SIG-M5 (cell line): Measurements from ENCODE around the gene NFIX.

Source experiments
- DNase-seq: peaks from one replicate; lab custom pipeline; 2025; lab: John Stamatoyannopoulos, UW

NFIX gene

DNA sequence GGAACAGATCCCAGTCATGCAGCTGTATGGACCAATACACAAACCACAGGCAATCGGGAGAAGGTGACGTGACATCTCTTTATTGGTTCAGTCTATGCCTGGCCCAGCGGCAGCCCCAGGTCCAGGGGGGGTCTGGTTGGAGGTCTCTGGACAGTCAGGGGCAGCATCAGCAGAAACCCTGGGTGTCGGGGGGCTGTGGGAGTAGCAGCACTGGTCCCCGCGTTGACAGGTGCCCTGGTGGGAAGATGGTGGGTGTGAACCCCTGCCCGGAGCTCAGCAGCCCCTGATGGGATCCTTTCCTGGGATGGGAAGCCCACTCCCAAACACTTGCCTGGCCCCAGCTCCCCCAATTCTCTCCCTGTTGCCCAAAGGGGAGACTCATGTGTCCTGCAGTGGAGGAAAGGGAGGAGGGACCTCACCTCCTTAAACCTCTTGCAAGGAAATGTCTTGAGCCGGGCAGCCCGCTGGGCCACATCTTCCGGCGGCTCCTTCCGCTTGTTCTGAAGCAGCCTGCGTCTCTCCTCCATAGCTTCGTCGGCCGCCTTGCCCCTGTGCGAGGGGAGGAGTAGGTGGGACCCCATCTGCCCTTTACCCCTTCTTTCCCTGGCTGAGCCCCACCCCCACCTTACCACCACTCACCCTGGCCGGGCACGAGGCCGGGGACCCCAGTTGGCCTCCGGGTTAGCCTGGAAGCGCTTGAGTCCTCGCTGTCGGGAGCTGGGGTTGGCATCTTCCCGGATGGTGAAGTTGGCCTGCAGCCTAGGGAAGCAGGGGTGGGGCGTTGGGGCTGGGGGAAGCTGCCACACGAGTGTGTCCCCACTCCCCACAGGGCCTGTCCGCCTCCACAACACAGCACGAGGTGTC is 109.8 kb downstream of the NFIX start:
- DNase-seq = no peak

DNA sequence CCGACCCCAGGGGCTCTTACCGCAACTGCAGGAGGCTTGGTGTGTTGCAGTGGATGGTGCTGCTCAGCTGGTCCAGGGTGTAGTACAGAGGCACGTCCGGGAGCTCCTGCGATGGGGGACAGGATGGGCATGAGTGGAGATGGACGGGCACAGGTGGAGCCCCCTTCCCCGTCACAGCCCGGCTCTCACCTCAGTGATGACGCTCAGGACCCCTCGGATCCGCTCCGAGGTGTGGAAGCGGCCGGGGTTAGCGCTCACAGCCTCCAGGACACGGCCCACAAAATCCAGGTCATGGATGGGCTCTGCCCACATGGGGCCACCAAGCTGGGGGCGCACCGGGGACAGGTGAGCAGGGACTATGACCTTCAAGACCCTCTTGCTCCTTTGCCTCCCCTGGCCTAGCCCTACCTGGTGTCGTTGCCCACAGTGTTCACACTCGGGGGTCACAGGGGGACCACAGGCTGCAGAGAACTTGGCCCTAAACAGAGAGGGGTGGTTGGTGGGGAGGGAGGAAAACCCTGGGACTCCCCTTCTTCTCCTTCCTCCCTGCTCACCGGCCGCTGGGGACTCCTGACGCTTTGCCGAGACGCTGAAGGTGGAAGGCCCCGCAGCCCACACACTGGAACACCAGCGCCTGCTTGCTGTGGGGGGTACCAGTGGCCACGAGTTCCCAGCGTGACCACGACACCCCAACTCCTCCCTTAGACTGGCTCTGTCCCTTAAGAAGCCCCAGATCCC is 114.3 kb downstream of the NFIX start:
- DNase-seq = no peak

DNA sequence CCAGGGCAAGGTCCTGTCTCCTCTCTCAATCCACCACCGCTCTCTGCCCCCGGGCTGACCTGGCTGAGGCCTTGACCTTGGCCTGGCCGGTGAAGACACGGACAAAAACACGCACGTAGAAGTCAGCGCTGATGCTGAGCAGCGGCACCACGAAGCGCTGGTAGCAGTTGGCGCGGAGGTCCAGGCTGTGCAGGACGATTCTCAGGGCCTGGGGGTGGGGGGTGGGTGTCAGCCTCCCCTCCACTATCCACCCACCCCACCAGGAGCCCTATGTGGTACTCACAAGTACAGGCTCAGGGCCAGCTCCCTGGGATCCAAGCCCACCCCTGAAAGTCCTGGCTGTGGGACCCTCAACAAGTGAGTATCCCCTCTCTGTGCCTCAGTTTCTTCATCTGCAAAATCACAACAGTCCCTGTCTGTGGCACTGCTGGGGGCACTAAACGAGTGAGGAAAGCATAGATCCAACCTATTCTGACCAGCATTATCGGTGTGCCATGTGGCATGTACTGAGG is 114.9 kb downstream of the NFIX start:
- DNase-seq = no peak

DNA sequence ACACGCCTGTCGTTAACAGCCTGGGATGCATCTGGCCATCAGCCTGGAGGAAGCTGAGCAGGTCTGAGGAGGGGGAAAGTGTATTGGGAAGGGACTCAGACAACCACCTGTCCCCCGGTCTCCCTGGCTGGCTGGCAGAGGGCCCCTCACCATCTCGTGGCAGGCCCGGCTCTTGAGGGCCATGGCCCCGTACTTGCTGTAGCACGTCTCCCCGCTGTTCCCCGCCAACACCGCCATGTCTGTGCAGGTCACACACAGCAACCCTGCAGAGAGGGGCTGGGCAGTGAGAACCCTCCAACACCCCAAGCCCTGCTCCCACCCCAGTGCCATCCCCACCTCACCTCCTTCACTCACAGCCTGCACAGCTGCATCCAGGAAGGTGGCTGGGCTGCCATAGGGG is 117.3 kb downstream of the NFIX start:
- no peak for DNase-seq

DNA sequence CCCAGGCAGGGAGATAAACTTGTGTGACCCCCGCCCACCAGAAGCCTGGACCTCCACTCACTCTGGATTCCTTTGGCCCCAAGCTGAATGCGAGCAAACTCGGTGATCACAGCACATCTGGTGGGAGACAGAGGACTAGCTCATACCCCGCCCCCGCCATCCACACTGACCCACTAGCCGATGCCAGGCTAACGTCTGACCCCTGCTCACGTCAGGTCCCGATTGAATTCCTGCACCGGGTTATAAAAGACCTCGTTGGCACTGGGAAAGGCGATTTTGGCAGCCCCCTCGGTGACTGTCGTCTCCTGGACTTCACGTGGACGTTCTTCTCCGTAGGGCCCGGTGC is 120.6 kb downstream of the NFIX start:
- DNase-seq = no peak

DNA sequence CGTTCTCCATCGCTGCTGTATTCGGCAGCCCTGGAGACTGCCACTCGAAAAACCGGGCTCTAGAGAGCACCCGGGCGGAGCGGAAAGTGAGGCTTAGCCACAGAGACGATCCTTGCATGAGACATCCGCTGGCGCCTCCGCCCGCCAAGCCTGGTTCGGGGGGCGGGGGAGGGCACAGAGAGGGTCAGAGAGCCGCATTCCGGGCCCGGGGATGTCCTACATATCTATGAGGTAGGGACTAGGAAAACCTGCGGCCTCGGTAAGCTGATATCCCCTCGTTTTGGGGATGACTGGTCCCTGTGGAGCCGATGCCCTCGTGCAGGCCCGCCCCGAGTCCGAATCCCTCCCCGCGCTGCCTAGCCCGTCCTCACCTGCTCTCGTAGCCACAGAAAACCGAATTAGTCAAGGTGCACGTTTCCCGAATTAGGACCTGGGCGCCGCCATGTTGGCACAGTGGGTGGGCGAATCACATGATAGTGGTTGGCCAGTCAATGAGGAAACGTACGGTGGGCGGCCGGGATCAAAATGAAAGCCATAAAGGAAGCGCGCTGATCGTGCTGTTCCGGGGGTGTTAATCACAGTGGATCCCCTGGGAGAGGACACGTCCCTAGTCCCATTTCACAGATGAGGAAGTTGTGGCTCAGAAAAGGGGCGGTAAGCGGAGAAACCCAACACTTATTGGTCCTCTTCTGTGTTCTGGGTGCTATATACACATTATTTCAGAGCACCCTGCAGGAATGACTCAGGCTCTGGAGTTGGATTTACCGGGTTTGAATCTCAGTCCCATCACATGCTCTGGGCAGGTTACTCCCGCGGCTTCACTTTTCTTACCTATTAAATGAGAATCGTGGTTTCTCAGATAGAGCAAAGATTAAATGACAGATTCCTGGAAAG is 121.3 kb downstream of the NFIX start, which contains the start of gene TRMT1:
Gene TRMT1 (minus strand): TSS at position 459 of the 894 bp plus-strand sequence. CDS start 341 bp downstream, at position 118.
- DNase-seq = peak; percentile 69

DNA sequence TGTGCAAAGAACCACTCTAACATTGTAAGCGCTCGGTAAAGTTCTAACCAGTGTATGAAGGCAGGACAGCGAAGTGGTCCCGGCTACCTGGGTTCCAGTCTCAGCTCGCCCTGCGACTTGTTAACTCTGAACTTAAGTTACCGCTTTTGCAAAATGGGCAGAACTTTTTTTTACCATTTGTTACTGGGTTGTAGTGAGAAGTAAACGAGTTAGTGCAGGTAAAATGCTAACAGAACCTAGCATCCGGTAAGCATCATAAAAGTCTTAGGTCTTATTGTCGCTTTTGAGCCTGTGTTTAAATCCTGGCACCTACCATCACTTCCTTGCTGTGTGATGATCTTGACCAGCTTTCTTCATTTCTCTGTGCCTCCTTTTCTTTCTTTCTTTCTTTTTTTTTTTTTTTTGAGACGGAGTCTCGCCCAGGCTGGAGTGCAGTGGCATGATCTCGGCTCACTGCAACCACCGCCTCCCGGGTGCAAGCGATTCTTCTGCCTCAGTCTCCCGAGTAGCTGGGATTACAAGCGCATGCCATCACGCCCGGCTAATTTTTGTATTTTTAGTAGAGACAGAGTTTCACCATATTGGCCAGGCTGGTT is 122.0 kb downstream of the NFIX start:
- DNase-seq = no peak

DNA sequence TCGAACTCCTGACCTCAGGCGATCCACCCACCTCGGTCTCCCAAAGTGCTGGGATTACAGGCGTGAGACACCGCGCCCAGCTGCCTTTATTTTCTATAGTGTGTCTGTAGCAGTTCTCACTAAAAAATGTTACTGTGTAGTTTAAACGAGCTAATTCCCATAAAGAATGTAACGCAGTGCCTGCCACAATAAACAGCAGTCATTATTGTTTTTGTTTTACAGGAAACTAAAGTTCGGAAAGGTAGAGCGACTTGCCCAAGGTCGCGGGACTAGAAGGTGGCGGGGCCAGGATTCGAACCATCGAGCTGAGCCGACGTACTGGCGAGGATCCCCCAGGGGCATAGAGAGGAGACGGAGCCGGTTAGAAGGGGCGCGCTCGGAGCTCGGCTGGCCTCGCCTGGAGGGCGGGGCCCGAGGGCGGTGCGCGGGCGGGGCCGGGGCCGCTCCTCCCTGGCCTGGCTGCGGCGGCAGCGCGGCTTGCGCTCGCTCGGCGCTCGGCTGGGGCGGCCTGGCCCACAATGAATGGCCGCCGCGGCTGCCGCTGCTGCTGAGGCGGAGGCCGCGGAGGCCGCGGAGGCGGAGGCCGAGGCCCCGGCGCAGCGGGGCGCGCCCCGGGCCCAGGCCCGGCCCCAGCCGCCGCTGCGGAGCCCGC is 122.6 kb downstream of the NFIX start, which contains the start of gene NACC1:
Gene NACC1 (plus strand): TSS at position 493 of the 652 bp plus-strand sequence. CDS start 16,944 bp downstream, outside the sequence.
- DNase-seq = no peak

DNA sequence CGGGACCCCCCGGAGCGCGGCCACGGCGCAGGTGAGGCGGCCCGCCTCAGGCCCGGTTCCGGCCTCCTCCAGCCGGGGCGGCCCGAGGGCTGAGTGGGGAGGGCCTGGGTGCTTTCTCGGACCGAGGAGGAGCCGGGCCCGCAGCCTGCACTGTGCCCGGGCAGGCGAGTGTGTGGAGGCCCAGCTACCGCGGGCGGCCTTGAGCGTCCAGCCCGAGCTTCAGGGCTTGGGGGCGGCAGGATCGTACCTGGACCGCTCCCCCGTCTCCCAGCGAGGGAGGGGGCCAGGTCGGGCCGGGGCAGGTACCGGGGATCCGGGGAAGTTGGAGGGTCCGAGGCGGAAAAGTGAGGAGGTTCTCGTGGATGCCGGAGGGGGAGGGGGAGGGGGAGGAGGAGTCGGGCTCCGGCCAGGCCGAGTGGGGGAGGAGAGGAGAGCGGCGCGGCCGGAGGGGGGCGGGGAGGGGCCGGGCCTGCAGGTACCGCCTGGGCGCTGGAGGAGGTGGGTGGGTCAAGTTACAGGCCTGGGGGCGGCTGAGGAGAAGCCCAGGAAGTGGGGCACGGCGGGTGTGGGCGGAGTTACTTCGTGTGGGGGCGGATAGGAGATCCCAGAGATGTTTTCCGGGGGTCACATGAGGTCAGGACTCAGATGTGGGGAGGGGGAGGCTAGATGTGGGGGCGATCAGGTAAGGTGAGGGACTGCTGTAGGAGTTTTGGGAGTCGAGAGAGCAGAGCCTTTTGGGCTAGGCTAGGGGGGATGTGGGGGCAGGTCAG is 123.3 kb downstream of the NFIX start:
- DNase-seq = no peak

DNA sequence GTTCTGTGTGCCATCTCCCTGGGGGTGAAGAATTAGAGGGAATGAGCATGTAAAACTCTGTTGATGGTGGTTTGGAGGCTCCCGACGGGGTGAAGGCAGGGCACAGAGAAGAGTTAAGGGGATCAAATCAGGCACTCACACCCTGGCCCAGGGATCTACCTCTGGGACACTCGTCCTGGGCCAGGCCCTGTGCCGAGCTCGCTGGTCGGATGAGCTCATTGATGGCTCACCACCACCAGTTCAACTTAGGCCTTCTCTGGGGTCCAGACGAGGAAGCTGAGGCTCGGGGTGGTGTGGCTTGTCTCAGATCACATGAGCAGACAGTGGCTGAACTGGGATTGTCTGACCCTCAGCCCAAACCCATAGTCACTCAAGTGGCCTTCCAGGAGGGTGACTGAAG is 124.4 kb downstream of the NFIX start:
- no peak for DNase-seq

DNA sequence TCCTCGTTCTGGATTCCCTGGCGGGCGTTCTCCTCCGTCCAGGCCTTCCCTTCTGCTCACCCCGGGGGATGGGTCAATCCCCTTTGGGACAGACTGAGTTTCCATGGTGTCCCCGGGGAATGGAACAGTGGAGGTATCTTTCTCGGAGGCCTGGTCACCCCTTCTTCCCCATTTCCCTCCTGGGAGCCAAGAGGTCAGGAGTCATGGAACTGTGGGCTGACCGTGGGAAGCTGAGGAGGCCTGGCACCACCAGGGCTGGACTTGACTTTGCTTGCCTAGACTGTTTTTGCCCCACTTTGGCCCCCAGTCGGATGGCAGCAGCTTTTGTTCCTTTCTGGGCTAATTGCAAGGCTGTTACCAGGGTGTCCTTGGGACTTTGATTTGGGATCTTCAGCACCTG is 124.8 kb downstream of the NFIX start:
- DNase-seq = no peak

DNA sequence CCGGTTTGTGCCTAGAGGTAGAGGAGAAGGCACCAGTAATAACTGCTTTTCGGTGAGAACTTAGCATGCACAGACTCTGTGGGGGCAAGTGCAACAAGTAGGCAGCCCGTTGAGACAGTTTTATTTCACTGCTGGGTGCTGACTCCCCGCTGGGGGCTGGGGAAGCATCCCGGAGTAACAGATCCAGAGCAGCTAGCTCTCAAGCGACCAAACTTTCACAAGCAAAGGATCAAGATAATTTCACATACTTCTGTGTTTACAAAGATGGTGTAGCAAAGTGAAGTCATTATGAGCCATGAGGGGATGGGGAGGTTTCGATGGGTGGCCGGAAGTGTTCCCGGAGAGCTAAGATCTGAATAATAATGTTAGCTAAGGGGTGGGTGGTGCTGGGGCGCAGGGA is 125.5 kb downstream of the NFIX start:
- DNase-seq = no peak

DNA sequence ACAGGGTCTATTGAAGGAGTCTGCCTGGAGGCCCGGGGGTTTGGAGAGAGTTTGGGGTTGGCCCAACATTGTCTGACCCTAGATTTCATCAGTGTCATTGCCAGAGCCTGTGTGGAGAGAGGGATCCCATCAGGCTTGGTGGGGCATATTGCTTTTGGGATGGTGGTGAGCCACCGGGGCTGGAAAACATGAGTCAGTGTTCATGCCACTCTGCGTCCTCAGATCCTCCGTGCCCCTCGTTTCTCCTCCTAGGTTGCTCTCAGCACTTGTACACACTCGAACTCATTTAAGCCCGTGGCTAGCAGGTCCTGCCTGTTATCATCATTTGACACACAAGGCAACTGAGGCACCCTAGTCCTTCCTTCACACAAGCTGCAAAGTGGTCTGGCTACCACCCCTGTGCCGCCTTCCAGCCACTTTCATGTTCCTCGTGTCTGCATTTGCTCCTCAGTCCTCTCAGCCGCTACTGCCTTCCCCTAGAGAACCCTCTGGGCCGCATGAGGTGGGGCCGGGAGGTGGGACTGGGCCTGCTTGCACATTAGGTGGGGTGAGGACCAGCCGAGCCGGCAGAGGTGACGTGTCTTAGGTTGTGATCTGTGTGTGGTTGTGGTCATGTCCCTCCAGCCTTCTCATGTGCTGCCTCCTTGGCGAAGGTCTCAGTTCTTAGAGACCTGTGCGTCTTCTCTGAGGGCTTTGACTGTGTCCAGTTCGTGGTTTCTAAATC is 126.4 kb downstream of the NFIX start:
- no peak for DNase-seq

DNA sequence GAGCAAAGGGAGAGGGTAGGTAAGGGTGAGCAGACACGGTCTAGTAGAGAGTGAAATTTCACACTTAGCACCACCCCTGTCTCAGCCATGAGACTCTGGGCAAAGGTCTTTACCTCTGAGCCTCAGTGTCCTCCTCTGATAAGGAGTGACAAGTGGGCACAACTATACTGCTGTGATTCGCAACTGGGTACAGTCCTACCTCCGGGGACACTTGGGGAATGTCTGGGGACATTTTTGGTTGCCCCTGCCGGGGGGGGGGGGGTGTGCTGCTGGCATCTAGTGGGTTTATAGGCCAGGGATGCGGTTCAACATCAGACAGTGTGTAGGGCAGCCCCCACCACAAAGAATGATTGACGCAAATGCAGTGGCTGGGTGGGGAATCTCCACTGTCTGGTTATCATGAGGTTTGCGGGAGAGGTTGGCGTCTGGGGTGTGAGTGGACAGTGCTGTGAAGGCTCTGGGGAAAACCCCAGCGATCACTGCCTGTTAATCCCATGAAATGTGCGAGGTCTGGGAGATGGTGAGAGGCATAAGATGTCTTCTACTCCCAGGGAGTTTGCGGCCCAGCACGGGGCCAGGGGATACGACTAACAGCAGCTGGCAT is 127.1 kb downstream of the NFIX start:
- no peak for DNase-seq

DNA sequence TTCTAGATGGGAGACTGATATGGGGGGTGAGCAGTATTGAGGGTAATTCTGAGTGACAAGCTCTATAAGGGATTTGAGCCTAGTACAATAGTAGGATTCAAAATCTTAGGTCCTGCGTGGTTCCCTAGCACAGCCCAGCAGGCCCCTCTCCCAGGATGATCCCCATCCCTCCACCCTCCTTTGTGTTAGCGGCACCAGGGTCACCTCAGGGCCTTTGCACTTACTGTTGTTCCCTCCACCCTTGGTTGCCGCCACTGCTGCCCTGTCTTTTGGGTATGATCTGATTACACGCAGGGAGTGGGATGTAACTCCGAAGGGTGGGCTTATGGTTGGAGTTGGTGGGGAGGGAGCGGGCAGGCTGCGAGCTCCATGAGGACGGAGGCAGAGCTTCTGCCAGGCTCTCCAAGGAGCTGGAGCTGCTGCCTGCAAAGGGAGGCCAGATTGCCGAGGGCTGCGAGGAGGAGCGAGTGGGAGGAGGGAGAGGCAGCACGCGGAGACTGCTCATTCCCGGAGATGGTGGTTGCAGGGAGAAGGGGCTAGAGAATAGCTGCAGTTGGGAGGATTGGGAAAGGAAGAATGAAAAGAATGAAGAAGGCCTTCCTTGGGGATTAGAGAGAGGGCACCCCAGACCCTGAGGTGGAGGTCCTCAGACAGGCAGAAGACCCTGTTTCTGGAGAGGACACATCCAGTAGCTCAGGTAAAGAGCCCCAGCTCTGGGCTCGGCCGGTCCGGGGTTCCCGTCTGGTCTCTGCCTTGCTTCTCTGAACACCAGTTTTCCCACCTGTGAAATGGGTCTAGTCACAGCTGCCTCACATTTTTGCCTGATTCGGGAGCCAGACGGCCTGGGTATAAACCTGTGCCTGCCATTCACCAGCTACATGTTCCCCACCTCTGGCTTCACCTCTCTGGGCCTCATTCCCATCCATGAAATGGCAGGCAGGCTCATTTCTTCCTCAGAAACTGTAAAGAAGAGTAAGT is 128.0 kb downstream of the NFIX start:
- DNase-seq = no peak

DNA sequence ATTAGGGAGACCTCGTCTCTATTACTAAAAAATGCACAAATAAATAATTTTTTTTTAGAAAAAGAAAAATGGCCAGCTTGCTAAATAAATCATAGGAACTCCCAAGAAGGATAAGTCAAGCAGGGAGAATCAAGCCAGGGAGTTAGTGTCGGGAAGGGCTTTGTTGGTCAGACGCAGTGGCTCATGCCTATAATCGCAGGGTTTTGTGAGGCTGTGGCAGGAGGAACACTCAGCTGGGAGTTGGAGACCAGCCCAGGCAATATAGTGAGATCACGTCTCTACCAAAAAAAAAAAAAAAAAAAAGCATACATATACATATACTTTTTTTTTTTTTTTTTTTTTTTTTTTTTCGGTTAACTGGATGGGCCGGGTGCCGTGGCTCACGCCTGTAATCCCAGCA is 131.8 kb downstream of the NFIX start:
- DNase-seq = no peak

DNA sequence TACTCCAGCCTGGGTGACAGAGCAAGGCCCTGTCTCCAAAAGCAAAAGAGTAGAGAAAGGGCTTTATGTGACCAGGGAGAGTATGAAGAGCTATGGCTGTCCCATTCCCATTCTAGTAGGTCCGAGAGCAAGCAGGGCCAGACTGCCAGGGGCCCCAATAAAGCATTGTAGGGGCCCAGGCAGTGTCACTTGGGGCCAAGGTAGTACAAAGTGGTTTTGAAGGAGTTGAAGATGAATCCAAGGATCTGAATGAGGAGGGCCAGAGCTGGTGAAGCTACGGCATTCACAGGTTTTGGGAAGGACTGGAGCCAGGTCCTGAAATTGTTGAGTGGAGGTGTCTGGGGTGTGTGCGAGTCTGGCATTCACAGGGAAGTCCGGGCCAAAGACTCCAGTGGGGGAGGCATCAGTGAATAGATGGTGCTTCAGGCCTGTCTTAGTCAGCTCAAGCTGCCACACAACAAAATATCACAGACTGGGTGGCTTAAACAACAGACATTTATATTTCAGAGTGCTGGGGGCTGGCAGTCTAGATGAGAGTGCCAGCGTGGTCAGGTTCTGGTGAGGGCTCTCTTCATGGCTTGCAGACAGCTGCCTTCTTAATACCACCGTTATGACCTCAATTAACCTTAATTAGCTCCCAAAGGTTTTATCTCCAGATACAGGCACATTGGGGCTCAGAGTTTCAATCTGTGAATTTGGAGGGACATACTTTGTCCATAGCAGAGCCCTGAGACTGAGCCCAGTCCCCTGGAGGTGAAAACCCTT is 132.7 kb downstream of the NFIX start:
- no peak for DNase-seq
